Measurements from ENCODE around the gene ADGRD2.

Gene ADGRD2

DNA sequence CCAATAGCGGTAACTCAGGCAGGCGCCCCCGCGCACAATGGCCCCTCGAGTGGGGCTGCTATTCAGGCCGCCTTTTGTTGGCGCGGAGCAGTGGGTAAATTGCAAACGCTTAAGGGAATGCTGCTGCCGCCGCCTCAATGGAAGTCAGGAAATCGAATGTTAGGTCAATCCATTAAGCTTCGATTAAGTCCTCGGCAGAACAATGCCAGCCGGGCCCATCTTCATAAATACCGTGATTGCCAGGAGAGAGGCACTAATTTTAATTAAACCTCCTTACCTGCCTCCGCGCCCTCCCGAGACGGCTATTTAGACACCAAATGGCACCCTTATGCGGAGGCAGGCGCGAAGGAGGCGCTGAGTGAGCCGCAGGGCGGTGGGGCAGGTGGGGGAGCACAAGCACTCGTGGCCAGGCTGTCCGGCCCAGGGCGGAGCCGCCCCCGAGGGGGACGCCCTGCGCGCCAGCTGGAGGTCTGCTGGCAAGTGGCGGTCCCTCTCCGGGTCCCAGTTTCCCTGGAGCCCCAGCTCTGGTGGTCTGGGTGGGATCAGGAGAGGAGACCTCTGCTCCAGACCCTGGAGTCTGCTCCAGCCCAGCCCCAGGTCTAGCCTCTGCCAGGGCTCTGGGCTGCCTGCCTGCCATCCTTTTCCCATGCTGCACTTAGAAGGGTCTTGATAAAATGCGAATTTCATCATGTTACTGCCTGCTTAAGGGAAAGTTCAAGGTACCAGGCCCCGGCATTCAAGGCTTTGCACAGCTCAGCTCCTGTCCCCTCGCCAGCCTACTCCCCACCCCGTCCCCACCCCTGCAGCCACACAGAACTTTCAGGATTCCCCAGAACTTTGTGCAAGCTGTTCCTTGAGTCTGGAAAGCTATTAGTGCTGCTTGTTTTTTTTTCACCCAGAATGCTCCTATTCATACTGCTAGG is 37.3 kb downstream of the ADGRD2 start:
- no peak overlapping the region for H3K9ac ChIP-seq (ENCODE audit: low read depth in 1 of 2, low read length in 2 of 2)
- peaks cover 0 to 11% of the 10 kb centered on the region in 2 donors for H3K27me3 ChIP-seq (ENCODE audit: control insufficient read depth in 2 of 2, insufficient read depth in 2 of 2, low read length in 2 of 2)
- no peak overlapping the region for H3K27ac ChIP-seq (ENCODE audit: low read depth in 2 of 2, low read length in 2 of 2)
- no peaks in the 10 kb centered on the region for H3K4me1 ChIP-seq (ENCODE audit: control insufficient read depth in 2 of 2, insufficient read depth in 2 of 2, low read length in 2 of 2)
- H3K36me3 ChIP-seq (ENCODE audit: control insufficient read depth in 2 of 2, insufficient read depth in 2 of 2, low read length in 2 of 2), result no peaks in the 10 kb centered on the region
- H3K9me3 ChIP-seq (ENCODE audit: control insufficient read depth in 2 of 2, low read length in 2 of 2), result no peaks in the 10 kb centered on the region
- H3K4me3 ChIP-seq (ENCODE audit: low read length in 2 of 2), result no peak overlapping the region

DNA sequence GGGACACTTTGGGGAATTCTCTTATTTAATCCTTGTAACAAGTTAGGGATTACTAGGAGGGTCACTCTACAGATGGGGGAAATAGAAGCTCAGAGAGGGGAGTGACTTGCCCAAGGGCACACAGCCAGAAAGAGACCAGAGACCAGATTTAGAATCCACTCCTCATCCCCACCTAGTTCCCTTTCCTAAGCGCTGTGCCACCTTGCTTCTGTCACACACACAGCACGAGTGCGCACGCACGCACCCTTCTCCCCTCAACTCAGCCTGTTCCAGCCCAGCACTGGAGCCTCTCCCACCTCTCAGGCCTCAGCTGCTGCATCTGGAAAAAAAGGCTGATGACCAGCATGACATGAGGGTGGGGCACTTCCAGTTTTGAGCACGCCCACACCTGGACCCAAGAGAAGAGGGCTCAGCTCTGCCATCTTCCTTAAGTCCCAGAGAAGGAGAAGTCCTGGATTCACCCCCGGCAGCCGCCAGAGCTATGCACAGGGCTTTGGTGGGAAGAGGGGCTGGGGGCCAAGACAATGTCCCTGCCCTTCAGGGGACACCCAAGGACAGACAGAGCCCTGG is 38.5 kb downstream of the ADGRD2 start:
- H3K27me3 ChIP-seq (ENCODE audit: control insufficient read depth in 2 of 2, insufficient read depth in 2 of 2, low read length in 2 of 2), result peaks cover 0 to 7% of the 10 kb centered on the region in 2 donors

DNA sequence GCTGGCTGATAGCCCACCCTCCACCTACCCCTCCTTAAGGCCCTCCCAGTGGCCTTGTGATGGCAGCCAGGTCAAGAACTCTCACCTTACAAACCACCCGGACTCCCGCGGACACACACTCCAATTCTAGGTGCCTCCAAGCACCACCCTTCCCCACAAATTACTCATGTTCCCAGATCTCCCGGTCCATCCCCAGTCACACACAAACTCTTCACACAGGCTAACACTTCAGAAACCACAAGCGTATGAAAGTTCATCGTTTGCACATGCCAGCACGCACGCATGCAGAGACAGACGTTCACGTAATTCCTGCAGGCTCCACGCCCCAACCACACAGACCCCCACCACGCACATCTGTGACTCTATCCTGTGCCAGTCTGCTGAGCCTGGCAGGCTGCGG is 39.0 kb downstream of the ADGRD2 start:
- Histone ChIP-seq H3K27me3 (ENCODE audit: control insufficient read depth in 2 of 2, insufficient read depth in 2 of 2, low read length in 2 of 2) (peaks cover 0 to 8% of the 10 kb centered on the region in 2 donors), H3K9me3 (ENCODE audit: control insufficient read depth in 2 of 2, low read length in 2 of 2) (no peaks in the 10 kb centered on the region), H3K36me3 (ENCODE audit: control insufficient read depth in 2 of 2, insufficient read depth in 2 of 2, low read length in 2 of 2) (no peaks in the 10 kb centered on the region), H3K4me1 (ENCODE audit: control insufficient read depth in 2 of 2, insufficient read depth in 2 of 2, low read length in 2 of 2) (no peaks in the 10 kb centered on the region), H3K27ac (ENCODE audit: low read depth in 2 of 2, low read length in 2 of 2) (no peak overlapping the region), H3K9ac (ENCODE audit: low read depth in 1 of 2, low read length in 2 of 2) (no peak overlapping the region), H3K4me3 (ENCODE audit: low read length in 2 of 2) (no peak overlapping the region)

More for the DNA sequence above, 38.5 kb downstream of the ADGRD2 start:
- no peaks in the 10 kb centered on the region for H3K9me3 ChIP-seq (ENCODE audit: control insufficient read depth in 2 of 2, low read length in 2 of 2)
- H3K9ac ChIP-seq (ENCODE audit: low read depth in 1 of 2, low read length in 2 of 2), result no peak overlapping the region
- no peak overlapping the region for H3K4me3 ChIP-seq (ENCODE audit: low read length in 2 of 2)
- H3K36me3 ChIP-seq (ENCODE audit: control insufficient read depth in 2 of 2, insufficient read depth in 2 of 2, low read length in 2 of 2), result no peaks in the 10 kb centered on the region
- H3K4me1 ChIP-seq (ENCODE audit: control insufficient read depth in 2 of 2, insufficient read depth in 2 of 2, low read length in 2 of 2), result no peaks in the 10 kb centered on the region
- no peak overlapping the region for H3K27ac ChIP-seq (ENCODE audit: low read depth in 2 of 2, low read length in 2 of 2)

DNA sequence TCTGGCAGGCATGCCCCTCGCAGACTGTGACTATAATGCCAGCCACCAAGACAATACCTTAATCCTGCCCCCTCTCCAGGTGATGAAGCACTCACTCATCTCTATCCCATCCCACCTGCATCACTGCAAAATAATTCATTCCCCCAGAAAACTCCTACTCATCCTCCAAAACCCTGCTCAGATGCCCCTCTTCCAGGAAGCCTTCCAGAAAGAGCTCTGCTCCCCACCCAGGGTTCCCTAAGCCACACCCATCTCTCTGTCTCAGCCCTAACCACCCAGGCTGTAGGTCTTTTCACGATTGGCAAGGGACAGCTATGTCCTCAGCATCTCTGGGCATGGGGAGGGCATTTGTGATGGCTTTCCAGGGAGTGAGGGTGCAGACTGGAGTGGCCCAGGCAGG is 39.8 kb downstream of the ADGRD2 start:
- no peaks in the 10 kb centered on the region for H3K4me1 ChIP-seq (ENCODE audit: control insufficient read depth in 2 of 2, insufficient read depth in 2 of 2, low read length in 2 of 2)
- H3K36me3 ChIP-seq (ENCODE audit: control insufficient read depth in 2 of 2, insufficient read depth in 2 of 2, low read length in 2 of 2), result no peaks in the 10 kb centered on the region
- H3K9me3 ChIP-seq (ENCODE audit: control insufficient read depth in 2 of 2, low read length in 2 of 2), result no peaks in the 10 kb centered on the region
- H3K9ac ChIP-seq (ENCODE audit: low read depth in 1 of 2, low read length in 2 of 2), result no peak overlapping the region
- H3K27me3 ChIP-seq (ENCODE audit: control insufficient read depth in 2 of 2, insufficient read depth in 2 of 2, low read length in 2 of 2), result peaks cover 0 to 11% of the 10 kb centered on the region in 2 donors
- no peak overlapping the region for H3K4me3 ChIP-seq (ENCODE audit: low read length in 2 of 2)
- no peak overlapping the region for H3K27ac ChIP-seq (ENCODE audit: low read depth in 2 of 2, low read length in 2 of 2)

DNA sequence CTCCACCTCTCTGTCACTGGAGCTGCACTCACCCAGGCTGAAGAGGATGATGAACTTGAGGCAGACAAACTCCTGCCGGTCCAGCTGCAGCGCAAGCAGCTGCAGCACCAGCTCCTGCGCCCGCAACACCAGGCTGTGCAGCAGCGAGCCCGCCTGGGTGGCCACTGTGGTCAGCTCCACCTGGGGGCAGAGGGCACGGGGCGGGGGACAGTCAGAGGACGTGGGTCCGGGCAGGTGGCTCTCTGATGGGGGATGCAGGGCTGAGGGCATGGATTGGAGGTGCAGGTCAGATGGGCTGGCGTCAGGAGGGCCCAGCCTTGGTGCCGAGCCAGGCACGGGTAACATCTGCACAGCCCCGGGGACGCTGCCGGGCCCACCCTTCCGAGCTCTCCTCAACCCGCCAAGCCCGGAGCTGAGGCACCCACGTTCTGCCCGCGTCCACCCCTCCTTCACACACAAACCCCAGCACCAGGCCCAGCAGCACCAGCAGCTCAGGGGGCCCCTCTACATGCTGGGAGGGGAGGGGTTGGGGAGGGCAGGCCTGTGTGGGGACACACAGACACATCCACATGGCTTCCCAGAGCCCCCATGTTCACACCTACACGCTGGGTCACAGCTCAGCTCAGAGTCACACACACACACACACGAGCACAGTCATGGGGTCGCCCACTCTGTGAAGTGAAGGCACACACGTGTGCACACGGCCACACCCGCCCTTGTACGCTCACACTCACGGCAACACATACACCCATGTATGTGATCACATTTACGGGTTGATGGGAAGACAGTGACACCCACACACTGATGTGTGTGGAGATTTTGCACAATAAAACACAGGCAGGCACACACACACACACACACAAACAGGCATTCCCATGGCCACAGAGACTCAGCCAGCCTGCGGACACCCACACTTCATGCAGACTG is 41.1 kb downstream of the ADGRD2 start:
- Histone ChIP-seq H3K27me3 (ENCODE audit: control insufficient read depth in 2 of 2, insufficient read depth in 2 of 2, low read length in 2 of 2) (peaks cover 3 to 11% of the 10 kb centered on the region in 2 donors), H3K4me1 (ENCODE audit: control insufficient read depth in 2 of 2, insufficient read depth in 2 of 2, low read length in 2 of 2) (no peaks in the 10 kb centered on the region), H3K36me3 (ENCODE audit: control insufficient read depth in 2 of 2, insufficient read depth in 2 of 2, low read length in 2 of 2) (no peaks in the 10 kb centered on the region), H3K27ac (ENCODE audit: low read depth in 2 of 2, low read length in 2 of 2) (no peak overlapping the region), H3K4me3 (ENCODE audit: low read length in 2 of 2) (no peak overlapping the region), H3K9me3 (ENCODE audit: control insufficient read depth in 2 of 2, low read length in 2 of 2) (no peaks in the 10 kb centered on the region), H3K9ac (ENCODE audit: low read depth in 1 of 2, low read length in 2 of 2) (no peak overlapping the region)

DNA sequence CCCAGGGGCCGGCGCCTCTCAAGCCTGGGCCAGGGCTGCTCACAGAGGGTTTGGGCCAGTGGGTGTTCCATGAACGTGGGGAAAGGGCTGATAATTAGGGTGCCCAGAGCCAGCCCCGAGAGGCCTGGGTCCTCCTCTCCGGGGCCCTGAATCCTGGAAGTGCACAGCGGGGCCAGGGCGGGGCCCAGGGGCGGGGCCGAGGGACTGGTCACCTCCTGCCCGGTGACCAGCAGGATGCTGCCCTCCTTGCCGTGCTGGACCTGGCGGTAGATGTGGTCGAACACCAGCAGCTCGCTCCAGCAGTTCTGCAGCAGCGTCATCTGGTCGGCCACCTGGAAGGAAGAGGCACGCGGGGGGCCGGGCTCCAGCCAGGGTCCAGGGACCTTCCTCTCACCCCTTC is 42.6 kb downstream of the ADGRD2 start:
- no peaks in the 10 kb centered on the region for H3K4me1 ChIP-seq (ENCODE audit: control insufficient read depth in 2 of 2, insufficient read depth in 2 of 2, low read length in 2 of 2)
- peaks cover 3 to 7% of the 10 kb centered on the region in 2 donors for H3K27me3 ChIP-seq (ENCODE audit: control insufficient read depth in 2 of 2, insufficient read depth in 2 of 2, low read length in 2 of 2)
- H3K9me3 ChIP-seq (ENCODE audit: control insufficient read depth in 2 of 2, low read length in 2 of 2), result no peaks in the 10 kb centered on the region
- H3K36me3 ChIP-seq (ENCODE audit: control insufficient read depth in 2 of 2, insufficient read depth in 2 of 2, low read length in 2 of 2), result no peaks in the 10 kb centered on the region
- H3K27ac ChIP-seq (ENCODE audit: low read depth in 2 of 2, low read length in 2 of 2), result no peak overlapping the region
- no peak overlapping the region for H3K4me3 ChIP-seq (ENCODE audit: low read length in 2 of 2)
- no peak overlapping the region for H3K9ac ChIP-seq (ENCODE audit: low read depth in 1 of 2, low read length in 2 of 2)

DNA sequence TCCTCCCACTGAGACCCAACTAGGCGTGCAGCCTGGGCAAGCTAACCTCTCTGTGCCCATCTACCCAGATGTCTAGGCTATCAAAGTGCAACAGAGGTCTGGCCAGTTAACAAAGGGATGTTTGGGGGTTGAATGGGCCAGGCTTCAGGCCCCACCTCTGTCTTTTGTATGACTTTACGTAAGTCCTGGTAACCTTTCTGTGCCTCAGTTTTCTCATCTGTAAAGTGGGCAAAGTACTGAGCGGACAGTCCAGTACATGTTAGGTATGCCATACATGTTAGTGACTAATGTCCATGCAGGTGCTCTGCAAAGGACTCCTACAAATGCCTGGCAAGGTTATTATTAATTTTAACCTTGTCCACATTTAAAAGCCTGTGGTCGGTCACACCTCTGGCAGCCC is 43.0 kb downstream of the ADGRD2 start:
- peaks cover 3 to 7% of the 10 kb centered on the region in 2 donors for H3K27me3 ChIP-seq (ENCODE audit: control insufficient read depth in 2 of 2, insufficient read depth in 2 of 2, low read length in 2 of 2)
- no peaks in the 10 kb centered on the region for H3K36me3 ChIP-seq (ENCODE audit: control insufficient read depth in 2 of 2, insufficient read depth in 2 of 2, low read length in 2 of 2)
- no peaks in the 10 kb centered on the region for H3K4me1 ChIP-seq (ENCODE audit: control insufficient read depth in 2 of 2, insufficient read depth in 2 of 2, low read length in 2 of 2)
- H3K27ac ChIP-seq (ENCODE audit: low read depth in 2 of 2, low read length in 2 of 2), result no peak overlapping the region
- H3K4me3 ChIP-seq (ENCODE audit: low read length in 2 of 2), result no peak overlapping the region
- no peak overlapping the region for H3K9ac ChIP-seq (ENCODE audit: low read depth in 1 of 2, low read length in 2 of 2)
- H3K9me3 ChIP-seq (ENCODE audit: control insufficient read depth in 2 of 2, low read length in 2 of 2), result no peaks in the 10 kb centered on the region

DNA sequence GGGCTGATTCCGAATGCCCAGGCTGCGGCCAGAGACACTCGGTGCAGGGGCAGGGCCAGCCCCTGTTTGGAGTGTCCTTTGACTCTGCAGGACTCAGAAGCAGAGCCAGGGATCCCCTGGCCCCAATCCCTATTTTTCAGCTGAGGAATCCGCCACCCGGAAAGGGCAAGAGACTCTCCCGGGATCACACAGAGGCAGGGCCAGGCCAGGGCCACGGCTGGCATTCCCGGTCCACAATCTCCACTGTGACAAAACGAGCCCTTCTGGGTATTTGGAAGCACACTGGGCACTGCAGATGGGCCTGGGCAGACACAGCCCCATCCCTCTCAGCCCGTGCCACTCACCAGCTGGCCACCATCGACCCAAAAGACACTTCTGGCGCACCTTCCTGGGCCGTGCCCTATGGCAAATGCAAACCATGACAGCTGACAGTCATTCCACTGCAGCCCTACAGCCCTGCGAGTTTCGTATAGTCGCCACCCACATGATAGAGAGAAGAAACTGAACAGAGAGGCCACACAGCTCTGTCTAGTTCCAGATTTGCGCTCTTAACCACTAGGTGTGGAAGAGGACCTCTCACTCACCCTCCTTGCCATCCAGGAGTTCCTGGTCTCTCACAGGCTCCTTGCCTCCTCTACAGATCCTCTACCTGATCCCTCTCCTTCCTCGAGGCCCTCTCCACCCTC is 43.7 kb downstream of the ADGRD2 start:
- no peaks in the 10 kb centered on the region for H3K9me3 ChIP-seq (ENCODE audit: control insufficient read depth in 2 of 2, low read length in 2 of 2)
- no peak overlapping the region for H3K4me3 ChIP-seq (ENCODE audit: low read length in 2 of 2)
- H3K27ac ChIP-seq (ENCODE audit: low read depth in 2 of 2, low read length in 2 of 2), result no peak overlapping the region
- no peak overlapping the region for H3K9ac ChIP-seq (ENCODE audit: low read depth in 1 of 2, low read length in 2 of 2)
- H3K36me3 ChIP-seq (ENCODE audit: control insufficient read depth in 2 of 2, insufficient read depth in 2 of 2, low read length in 2 of 2), result no peaks in the 10 kb centered on the region
- peaks cover 3 to 7% of the 10 kb centered on the region in 2 donors for H3K27me3 ChIP-seq (ENCODE audit: control insufficient read depth in 2 of 2, insufficient read depth in 2 of 2, low read length in 2 of 2)
- H3K4me1 ChIP-seq (ENCODE audit: control insufficient read depth in 2 of 2, insufficient read depth in 2 of 2, low read length in 2 of 2), result no peaks in the 10 kb centered on the region

DNA sequence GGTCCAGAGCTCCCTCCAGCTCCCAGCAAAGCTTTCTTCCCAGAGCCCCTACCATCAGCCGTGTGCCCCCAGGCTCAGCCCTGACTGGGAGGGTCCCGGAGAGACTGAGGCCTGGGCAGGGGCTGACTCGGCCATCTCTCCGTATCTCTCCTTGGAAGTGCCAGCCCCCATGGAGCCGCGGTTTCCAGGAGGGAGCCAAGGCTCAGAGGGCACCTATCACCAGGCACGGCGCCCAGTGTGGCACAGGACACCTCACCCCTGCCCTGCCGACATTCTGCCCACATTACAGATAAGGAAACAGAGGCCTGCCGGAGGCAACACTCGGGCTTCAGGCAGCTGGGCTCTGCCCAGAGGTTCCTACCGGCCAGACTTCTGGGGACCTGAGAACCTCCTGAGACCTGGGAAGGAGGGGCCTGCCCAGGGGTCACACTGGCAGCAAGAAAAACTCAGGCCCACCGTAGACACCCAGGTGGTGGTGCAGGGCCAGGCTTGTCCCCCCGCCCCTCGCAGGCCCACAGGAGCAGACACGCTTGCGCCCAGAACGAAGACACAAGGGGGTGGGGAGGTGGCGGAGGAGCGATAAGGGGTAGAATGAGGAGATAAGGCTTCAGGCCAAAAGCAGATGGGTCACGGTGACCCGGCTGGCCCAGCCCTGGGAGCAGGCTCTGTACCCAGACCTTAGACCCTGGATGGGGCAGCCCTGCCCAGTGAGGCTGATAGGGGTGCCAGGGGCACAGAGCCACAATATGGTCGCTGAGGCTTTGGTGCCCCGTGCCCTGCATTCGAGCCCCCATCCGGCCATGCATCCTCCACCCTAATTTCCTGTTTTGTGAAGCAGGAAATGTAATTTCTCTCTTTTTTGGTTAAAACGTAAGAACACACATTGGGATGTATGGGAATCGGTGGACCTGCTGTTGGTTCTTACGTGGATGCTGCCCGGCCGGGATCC is 45.1 kb downstream of the ADGRD2 start:
- Histone ChIP-seq H3K27me3 (ENCODE audit: control insufficient read depth in 2 of 2, insufficient read depth in 2 of 2, low read length in 2 of 2) (peaks cover 3 to 4% of the 10 kb centered on the region in 2 donors), H3K9ac (ENCODE audit: low read depth in 1 of 2, low read length in 2 of 2) (no peak overlapping the region), H3K9me3 (ENCODE audit: control insufficient read depth in 2 of 2, low read length in 2 of 2) (no peaks in the 10 kb centered on the region), H3K36me3 (ENCODE audit: control insufficient read depth in 2 of 2, insufficient read depth in 2 of 2, low read length in 2 of 2) (no peaks in the 10 kb centered on the region), H3K4me1 (ENCODE audit: control insufficient read depth in 2 of 2, insufficient read depth in 2 of 2, low read length in 2 of 2) (no peaks in the 10 kb centered on the region), H3K4me3 (ENCODE audit: low read length in 2 of 2) (no peak overlapping the region), H3K27ac (ENCODE audit: low read depth in 2 of 2, low read length in 2 of 2) (no peak overlapping the region)

Data from mucosa of rectum (tissue), 2 donors.